GOT3 (cell line): ENCODE measurements around the gene DPP3.
"Not testable (repeated sequence)": the region's sequence is repeated elsewhere in the genome, so short reads cannot be mapped to it uniquely, and the experiment has no call there.

Experiments used
- DNase-seq: peaks from one replicate; lab custom pipeline; 2025; ENCODE audit warnings: mixed read lengths; lab: John Stamatoyannopoulos, UW

Gene DPP3, protein sequence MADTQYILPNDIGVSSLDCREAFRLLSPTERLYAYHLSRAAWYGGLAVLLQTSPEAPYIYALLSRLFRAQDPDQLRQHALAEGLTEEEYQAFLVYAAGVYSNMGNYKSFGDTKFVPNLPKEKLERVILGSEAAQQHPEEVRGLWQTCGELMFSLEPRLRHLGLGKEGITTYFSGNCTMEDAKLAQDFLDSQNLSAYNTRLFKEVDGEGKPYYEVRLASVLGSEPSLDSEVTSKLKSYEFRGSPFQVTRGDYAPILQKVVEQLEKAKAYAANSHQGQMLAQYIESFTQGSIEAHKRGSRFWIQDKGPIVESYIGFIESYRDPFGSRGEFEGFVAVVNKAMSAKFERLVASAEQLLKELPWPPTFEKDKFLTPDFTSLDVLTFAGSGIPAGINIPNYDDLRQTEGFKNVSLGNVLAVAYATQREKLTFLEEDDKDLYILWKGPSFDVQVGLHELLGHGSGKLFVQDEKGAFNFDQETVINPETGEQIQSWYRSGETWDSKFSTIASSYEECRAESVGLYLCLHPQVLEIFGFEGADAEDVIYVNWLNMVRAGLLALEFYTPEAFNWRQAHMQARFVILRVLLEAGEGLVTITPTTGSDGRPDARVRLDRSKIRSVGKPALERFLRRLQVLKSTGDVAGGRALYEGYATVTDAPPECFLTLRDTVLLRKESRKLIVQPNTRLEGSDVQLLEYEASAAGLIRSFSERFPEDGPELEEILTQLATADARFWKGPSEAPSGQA

DNA sequence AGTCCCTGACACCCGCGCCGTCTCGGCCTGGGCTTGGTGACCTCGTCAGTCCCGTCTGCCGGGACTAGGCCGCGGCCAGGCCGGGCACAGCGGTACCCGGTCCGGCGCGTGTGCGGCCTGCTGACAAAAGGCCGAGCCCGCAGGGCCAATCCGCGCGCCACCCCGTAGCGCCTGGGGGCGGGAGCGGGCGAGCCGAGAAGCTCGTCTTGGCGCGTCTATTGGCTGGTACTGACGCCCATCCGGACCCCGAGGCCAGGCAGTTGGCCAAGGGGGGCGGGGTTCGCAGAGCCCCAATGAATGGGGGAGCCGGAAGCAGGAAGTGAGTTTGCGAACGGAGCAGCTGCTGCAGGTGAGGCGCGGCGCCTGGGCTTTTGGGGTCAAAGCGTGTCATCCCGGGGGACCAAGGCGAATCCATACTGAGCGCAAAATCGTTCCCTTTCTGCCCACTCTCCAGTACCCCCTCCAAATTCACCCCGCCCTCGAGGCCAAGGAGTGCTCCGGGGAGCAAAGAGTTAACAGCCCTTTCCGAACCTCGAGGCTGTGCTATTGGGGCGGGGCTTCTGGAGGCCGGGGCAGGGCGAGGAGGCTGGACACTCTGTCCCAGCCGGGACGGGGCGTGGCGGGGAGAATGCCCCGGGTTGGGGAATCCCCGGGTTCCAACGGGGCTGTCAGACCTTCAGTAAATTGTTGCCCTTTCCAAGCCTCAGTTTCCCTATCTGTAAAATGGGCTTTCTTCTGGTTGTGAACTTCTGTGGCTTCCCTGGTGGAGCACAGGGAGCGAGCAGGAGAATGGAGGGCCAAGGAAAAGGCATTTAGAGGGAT, at the start of gene DPP3:
Gene DPP3 (plus strand): TSS at position 318 of the 822 bp plus-strand sequence. CDS start 1,767 bp downstream, outside the sequence.
- DNase-seq: peak; percentile 95

DNA sequence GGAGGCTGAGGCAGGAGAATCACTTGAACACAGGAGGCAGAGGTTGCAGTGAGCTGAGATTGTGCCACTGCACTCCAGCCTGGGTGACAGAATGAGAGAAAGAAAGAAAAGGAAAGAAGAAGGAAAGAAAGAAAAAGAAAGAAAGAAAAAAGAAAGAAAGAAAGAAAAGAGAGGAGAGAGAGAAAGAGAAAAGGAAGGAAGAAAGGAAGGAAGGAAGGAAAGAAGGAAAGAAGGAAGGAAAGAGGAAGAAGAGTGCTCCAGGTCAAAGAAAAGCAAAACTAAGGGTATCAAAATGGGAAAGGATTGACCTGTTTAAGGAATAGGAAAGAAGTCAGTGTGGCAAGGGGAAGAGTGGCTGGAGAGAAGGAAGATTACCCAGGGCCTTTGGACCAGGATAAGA, 48.9 kb upstream of the DPP3 start:
- not testable (repeated sequence) for DNase-seq

DNA sequence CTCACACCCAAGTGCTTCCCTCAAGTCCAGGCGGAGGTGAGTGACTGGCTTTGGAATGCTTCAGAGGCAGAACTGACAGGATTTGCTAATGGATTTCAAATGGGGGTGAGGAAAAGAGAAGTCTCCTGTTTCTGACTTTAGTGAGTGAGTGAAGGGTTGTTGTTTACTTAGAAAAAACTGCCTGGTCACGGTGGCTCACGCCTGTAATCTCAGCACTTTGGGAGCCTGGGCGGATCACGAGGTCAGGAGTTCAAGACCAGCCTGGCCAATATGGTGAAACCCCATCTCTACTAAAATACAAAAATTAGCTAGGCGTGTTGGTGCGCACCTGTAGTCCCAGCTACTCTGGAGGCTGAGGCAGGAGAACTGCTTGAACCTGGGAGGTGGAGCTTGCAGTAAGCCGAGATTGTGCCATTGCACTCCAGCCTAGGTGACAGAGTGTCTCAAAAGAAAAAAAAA, 48.3 kb upstream of the DPP3 start:
- not testable (repeated sequence) for DNase-seq

DNA sequence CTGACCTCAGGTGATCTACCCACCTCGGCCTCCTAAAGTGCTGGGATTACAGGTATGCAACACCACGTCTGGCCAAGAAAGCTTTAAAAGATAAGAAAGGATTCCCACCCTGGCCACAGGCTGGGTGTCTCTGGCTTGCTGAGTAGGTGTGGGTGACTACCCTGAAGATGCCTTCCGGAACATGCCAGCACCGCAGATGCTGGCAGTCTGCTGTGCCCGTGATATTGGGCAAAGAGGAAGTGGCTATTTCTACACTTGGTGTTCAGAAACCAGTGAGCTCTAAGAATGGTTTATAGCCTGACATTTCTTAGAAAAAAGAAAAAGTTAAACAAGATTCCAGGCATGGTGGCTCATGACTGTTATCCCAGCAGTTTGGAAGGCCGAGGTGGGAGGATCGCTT, 47.6 kb upstream of the DPP3 start:
- no peak for DNase-seq

DNA sequence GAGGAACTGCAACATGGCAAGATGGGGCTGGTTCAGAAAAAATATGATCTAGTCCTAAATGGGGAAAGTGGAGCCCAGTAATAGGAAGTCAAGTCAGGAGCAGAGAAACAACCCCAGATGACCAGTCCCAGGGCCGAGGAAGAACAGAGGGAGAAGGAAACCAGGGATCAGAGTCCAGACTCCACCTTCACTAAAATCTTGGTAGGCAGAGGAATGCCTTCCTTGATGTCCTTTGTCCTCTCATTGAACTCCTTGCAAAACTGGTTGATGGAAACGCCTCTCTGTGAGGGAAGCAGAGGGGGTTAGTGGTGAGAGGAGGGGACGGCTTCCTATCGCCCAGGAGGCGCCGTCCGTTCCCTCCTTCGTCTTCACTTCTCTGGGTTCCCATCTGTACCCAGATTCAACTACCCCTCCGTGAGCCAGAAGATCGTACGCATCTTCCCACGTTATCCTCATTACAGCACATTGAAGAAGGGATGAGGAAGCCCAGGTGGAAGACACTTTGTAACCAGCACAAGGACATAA, 42.2 kb upstream of the DPP3 start:
- no peak for DNase-seq

DNA sequence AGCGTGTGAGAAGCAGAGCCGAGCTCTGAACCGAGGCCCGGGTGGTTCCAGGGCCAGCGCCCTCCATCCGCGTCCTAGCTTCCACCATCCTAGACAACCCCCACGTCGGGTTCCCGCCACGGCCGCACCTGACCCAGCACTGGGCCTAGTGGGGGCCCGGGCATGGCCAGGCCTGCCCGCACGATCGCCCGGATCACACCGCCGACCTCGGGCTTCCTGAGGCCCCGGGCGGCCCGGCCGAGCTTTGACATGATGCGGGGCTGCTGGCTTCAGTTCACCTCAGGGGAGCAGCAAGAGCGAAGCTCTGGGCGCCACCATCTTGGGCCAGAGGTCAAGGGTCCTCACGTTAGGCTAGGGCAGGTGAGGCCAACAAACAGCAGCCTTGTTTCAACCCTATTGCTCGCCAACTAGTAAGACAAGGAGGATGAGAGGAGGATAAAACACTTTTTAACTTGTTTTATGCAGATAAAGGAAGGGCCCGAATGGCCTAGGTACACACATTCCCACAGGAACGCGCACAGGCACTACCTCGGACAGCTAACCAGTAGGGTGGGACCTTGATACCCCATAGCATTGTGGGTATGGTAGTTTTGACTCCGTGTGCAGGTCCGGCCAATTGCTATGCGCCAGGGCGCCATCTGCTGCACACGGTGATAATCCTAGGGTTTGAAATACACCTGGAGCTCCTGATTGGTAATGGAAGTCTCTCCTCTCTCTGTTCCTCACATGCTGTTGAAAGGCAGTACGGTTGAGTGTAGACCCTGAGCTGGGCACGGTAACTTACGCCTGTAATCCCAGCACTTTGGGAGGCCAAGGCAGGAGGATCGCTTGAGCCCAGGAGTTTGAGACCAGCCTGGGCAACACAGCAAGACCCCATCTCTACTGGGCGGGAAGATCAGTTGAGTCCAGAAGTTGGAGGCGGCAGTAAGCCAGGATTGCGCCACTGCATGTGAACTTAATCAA, 41.4 kb upstream of the DPP3 start, which contains the start of gene MRPL11:
Gene MRPL11 (minus strand): TSS at position 345 of the 963 bp plus-strand sequence. CDS start 94 bp downstream, at position 251.
- peak; percentile 57 for DNase-seq

DNA sequence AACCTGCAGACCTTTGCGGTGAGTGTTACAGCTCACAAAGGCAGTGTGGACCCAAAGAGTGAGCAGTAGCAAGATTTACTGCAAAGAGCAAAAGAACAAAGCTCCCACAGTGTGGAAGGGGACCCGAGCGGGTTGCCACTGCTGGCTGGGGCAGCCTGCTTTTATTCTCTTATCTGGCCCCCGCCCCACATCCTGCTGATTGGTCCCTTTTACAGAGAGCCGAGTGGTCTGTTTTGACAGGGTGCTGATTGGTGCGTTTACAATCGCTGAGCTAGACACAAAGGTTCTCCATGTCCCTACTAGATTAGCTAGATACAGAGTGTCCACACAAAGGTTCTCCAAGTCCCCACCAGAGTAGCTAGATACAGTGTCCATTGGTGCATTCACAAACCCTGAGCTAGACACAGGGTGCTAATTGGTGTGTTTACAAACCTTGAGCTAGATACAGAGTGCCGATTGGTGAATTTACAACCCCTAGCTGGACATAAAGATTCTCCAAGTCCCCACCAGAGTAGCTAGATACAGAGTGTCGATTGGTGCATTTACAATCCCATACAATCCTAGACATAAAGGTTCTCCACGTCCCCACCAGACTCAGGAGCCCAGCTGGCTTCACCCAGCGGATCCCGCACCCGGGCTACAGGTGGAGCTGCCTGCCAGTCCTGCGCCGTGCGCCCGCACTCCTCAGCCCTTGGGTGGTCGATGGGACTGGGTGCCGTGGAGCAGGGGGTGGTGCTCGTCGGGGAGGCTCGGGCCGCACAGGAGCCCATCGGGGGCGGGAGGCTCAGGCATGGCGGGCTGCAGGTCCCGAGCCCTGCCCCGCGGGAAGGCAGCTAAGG, 39.9 kb upstream of the DPP3 start:
- DNase-seq: not testable (repeated sequence)

DNA sequence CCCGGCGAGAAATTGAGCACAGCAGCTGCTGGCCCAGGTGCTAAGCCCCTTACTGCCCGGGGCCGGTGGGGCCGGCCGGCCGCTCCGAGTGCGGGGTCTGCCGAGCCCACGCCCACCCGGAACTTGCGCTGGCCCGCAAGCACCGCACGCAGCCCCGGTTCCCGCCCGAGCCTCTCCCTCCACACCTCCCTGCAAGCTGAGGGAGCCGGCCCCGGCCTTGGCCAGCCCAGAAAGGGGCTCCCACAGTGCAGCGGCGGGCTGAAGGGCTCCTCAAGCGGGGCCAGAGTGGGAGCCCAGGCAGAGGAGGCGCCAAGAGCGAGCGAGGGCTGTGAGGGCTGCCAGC, 39.3 kb upstream of the DPP3 start:
- not testable (repeated sequence) for DNase-seq

DNA sequence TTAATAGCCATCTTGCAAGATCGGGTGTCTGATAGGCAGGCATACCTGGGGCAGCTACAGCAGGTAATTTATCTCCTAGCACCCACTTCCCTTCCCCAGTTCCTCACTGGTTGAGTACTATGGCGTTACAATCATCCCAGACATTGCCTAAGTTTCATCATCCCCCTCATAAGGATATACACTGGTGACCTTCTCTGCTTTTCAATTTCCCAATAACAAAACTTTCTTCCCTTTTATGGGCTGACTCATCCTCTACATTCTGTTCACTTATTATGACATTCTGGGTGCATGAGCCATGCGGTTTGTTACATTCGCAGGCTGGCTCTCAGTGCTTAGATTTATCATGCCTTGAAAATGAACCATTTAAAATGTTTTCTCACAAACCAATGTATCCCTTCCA, 36.6 kb upstream of the DPP3 start:
- no peak for DNase-seq

DNA sequence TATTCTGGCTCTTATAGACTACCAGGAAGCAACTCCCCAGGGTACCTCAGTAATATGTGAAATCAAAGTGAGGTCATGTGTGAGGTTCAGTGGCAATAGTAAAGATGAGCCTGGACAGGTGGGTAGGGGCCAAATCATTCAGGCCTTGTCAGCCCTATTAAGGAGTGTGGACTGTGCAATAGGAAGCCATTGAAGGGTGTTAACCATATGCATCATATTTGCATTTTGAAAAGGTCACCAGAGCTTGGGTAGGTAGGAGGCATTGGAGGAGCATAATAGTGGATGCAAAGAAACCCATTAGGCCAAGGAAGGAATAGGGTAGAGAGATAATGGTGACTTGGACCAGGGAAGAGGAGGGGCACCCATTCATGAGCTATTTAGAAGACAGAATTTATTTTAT, 33.2 kb upstream of the DPP3 start:
- no peak for DNase-seq

DNA sequence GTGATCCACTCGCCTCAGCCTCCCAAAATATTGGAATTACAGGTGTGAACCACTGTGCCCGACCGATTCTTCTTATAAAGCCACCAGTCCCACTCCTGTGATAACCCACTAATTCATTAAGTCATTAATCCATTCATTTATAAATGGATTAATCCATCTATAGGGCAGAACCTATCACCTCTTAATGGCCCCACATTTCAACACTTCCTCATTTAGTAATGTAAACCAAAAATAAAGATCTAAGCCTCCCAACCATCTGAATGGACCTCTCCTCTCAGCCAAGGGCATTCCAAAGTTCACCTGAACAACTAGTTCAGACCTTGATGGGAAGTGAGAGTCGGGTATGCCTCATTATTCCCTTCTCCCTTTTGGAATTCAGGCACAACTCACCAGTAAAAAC, 31.7 kb upstream of the DPP3 start:
- no peak for DNase-seq

DNA sequence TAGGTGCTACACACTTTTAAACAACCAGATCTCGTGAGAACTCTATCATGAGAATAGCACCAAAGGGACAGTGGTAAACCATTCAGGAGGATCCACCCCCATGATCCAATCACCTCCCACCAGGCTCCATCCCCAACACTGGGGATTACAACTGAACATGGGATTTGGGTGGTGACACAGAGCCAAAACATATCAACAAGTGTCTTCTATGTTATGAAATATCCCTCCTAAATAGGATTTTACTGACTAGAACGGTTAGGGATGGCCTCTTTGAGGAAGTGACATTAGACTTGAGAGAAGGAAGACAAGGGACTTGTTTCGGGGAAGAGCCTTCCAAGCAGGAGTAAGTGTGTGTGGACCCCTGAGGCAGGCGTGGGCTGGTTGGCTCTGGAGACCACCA, 29.7 kb upstream of the DPP3 start:
- DNase-seq: no peak

DNA sequence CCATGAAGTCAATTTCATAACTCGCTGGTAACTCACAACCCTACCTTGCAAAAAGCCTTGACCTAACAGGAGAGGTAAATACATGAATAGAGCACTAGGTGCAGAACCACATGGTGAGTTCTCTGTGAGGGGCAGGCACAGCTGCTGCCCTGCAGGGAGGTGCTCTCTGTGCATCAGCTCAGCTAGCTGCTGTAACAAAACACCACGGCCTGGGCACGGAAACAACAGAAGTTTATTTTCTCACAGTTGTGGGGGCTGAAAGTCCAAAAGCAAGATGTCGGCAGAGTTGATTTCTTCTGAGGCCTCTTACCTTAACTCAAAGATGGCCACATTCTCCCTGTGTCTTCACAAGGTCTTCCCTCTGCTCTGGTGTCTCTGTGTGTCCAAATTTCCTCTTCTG, 28.6 kb upstream of the DPP3 start:
- DNase-seq: no peak

DNA sequence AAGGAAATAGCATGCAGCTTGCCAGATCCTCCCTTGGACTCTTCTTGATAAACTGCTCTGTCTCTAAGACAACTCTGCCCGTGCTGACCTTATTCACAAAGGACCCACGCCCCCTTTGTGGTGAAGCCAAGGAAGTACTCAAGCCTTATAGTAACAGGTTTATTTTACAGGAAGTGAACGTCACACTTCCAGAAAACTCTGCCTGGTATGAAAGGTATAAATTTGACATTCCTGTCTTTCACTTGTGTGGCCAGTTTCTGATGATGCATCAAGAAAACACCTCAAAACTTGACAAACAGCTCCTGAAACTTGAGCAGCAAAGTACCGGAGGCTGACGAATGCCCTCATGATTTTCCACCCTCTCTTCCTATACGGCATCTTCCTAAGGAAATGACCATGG, 26.0 kb upstream of the DPP3 start:
- no peak for DNase-seq

DNA sequence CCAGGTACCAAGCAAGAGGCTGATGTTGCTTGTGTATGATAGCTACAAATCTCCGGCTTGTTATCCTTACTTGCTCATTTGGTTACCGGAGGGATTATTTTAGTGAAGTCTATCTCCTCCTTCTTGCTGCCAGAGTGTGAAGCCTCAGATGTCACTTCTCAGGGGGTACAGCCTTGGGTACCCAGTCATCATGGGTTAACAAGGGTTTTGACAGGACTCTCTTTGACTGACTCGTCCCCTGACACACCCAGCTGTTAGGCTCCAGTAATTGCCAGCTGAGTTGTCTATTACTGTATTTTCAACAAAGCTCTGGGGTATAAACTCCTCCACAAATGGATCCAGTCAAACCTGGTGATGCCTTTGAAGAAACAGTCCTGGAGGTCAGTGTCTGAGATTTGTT, 25.4 kb upstream of the DPP3 start:
- DNase-seq: no peak

DNA sequence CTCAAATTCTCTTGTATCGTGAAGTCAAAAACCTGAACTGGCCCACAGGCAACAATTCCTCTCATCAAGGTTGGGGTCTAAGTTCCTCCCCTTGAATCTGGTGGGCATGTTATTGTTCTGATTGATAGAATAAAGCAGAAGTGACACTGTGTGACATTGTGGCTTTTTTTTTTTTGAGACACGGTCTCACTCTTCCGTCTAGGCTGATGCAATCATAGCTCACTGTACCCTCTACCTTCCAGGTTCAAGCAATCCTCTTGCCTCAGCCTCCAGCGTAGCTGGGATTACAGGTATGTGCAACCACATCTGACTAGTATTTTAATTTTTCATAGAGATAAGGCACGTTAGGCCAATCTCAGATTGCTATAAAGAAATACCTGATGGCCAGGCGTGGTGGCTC, 22.4 kb upstream of the DPP3 start:
- no peak for DNase-seq

DNA sequence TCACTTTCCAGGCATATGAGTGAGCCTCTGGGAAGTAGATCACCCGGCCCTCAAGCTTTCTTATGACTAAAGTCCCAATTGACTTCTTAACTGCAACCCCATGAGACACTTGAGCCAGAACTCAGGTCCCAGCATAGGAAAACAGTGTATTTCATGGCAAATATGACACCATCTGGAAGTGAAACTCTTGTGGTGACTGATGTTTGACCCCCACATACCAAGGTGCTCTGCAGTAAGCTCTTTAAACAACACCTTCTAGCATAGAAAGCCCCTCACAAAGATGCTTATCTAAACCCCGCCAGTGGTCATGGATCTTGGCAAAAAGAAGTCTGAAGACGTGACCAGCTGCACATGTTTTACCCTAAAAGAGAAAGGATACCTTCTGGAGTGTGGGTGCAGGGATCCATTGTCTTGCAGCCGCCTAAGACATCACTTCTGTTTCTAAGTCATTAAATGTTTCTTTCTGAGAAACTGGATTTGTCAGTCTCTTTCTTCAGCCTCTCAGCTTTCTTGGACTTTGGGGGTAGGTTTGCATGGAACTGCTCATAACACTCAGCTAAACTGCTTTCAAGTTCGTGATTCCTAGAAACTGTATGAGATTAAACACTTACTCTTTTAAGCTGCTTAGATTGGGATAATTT, 21.0 kb upstream of the DPP3 start:
- DNase-seq: no peak

DNA sequence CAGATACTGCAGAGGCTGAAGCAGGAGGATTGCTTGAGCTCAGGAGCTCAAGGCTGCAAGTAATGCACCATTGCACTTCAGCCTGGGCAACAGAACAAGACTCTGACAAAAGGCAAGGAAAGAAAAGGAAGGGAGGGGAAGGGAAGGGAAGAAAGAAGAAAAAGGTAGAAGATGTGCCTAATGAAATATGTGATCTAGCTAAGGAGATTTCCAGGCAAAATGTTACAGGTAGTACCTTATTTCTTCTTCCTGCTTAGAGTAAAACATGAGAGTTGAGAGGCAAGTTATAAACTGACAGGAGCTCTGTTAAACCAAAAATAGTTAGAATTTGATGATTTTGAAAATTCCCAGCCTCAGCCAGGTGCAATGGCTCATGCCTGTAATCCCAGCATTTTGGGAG, 18.2 kb upstream of the DPP3 start:
- DNase-seq: no peak

DNA sequence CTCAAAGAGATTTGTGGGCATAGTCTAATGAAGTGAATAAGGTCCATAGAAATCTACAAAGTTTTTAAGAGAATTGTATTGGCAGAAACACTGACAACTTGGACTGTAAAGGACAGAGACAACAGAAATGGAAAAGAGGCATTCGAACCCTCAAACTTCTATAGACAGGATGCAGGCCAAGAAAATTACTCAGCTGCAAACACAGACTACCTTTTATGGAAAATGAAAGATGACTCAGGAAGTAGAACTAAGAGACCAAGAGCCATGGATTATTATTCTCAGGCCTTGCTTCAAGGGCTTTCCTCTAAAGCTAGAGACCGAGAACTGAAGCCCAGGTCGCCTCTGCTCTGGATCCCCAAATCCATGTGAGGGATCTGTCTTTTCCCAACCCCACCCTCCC, 17.3 kb upstream of the DPP3 start:
- no peak for DNase-seq

DNA sequence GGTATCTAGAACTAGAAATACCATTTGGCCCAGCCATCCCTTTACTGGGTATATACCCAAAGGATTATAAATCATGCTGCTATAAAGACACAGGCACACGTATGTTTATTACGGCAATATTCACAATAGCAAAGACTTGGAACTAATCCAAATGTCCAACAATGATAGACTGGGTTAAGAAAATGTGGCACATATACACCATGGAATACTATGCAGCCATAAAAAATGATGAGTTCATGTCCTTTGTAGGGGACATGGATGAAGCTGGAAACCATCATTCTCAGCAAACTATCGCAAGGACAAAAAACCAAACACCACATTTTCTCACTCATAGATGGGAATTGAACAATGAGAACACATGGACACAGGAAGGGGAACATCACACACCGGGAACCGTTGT, 16.1 kb upstream of the DPP3 start:
- not testable (repeated sequence) for DNase-seq
